Stimulated activated CD4-positive, alpha-beta T cell treated with anti-CD3 and anti-CD28 coated beads, Interleukin-2, amount 100 ng/mL, for 4 hours (primary cell): ENCODE measurements around the gene HIBADH.

ENCODE experiments used
- DNase-seq: peaks from one replicate; pipeline ENCODE4 v3.0.0-alpha.2; 2020; ENCODE audit warnings: low read depth

Gene HIBADH

DNA sequence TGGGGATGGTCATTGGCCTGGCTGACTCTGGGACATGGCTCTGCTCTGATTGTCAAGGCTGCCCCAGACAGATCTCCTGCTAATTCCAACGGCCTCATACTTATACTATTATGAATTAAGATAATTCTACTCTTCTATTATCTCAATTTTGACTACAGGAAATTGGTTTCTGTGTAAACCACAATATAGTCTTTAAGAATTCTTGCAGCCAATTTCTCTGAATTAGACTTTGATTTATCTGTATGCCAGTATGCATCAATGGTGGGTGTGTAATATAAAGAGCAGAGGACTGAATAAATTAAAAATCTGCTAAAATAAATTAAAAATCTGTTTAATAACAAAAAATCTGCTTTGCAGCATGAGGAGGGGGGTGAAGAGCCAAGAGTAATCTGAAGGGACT is 27.0 kb downstream of the HIBADH start:
- DNase-seq = no peak

DNA sequence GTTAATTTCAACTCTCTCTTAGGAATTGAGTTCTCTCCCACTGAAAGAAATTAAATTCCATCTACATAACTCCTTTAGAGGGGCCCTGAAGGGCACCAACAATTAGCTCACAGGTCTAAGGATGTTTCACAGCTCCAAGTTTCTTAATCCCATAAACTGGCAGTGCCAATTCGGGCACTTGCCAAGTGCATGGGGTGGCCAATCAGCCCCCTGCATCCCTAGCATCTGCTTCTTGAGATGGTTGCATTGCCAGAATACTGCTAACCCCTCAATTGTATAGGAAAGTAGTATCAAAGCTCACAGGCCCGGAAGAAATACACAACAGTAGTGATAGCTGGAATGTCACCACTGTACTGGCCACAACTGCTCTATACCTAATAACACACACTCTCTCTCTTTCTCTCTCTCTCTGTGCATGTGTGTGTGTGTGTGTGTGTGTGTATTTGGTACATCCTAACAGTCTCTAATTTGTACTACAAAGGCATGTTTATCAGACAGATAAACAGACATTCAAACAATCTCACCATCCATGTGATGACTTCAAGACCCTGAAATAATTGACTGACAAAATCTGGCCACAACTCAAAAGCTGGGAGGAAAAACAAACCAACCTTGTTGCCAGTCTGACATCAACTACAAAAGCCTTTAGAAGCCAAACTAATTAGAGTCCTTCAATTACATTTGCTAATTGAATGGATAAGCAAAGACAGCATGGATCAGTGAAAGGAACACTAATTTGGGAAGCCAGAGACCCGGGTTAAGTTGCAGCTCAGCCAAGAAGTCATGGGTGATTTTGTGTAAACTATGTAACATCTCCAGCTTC is 27.8 kb downstream of the HIBADH start:
- no peak for DNase-seq

DNA sequence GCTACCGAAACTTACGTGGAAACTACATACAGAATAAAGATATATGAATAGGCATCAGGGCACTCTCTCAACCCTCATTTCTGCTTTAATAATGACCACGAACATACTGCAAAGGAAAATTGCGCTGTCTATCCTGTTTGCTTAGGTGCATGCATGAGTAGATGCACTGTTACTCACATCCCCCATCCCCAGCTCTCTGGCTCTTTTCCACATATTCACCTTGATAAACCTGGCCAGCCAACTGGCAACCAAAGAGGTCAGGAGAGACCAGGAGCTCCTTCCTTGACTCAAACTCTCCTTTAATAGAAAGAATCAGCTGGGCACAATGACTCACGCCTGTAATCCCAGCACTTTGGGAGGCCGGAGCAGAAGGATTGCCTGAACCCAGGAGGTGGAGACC is 29.6 kb downstream of the HIBADH start:
- no peak for DNase-seq

DNA sequence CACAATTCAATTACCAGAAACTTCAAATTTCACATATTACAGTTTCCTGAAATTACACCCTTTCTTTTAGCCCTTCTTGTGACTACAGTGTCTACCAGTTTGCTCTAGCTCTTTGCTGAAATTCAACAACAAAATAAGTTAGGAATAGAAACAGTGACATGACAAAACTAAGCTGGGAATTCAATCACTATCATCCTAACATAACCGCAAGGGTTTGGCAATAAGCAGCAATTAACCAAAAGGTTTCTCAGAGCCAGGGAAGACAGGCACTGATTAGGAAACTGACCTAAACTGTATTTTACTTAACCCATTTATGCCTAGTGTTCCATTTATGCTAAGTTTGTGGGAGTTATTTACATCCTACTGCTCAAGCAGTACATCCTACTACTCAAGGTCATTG is 31.3 kb downstream of the HIBADH start:
- DNase-seq = no peak

DNA sequence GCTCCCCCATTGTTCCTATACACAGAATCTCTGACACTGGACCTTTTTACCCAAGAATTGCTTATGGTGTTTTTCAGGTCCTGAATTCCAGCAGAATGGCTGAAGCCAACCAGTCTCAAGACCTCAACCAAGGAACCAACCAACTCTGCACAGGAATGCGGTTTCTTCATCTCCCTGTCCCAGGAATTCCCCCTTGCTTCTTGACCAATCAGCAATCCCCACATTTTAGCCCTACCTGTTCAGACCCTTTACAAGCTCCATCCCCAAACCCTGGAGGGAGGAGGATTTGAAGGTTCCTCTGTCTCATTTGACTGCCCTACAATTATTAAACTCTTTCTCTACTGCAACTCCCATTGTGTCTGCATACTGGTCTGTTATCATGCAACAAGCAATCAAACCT is 35.5 kb downstream of the HIBADH start:
- DNase-seq = no peak

DNA sequence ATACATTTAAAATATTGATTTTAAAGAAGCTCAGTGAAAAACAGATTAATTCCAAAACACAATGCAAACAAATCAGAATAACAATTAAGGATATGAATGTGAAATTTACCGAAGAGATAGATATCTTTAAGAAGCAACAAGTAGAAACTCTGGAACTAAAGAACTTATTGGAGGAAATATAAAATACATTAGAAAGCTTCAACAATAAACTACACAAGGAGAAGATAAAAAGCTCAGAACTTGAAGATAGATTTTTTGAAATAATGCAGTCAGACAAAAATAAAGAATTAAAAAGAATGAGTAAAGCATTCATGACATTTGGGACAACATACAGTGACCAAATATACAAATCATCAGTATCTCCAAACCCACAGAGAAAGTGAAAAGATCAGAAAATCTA is 43.2 kb downstream of the HIBADH start:
- no peak for DNase-seq

DNA sequence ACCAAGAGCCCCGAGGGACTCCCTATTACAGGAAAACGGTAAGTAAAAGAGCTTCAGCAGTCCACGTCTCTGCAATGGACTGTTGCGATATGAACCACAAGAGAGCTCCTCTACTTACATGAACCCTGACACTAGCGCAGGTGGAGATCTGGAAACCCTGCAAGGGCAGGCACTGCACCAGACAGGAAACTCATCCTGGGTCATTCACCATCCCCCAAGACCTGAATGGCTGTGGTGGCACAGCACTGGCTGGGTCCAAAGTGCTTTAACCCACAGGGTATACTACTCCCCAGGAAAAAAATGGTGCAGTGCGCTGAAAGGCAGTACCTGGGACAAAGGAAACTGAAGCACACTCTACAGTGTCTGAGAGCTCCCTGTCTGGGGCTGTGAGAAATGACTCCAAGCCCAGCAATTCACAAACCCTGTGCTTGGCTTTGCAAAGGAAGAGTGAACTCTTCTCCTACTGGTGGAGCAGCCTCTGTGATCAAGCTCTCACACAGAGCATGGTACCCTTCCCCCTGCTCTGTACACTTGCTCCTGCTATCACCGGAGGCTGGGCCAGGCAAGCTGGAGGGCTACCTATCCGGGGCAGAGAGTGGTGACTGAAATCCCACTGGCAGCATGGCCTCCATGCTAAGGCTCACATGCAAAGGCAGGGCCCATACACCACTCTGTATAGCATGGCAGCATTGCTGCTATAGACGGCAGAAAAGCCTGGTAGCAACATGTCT is 44.9 kb downstream of the HIBADH start:
- DNase-seq = no peak

DNA sequence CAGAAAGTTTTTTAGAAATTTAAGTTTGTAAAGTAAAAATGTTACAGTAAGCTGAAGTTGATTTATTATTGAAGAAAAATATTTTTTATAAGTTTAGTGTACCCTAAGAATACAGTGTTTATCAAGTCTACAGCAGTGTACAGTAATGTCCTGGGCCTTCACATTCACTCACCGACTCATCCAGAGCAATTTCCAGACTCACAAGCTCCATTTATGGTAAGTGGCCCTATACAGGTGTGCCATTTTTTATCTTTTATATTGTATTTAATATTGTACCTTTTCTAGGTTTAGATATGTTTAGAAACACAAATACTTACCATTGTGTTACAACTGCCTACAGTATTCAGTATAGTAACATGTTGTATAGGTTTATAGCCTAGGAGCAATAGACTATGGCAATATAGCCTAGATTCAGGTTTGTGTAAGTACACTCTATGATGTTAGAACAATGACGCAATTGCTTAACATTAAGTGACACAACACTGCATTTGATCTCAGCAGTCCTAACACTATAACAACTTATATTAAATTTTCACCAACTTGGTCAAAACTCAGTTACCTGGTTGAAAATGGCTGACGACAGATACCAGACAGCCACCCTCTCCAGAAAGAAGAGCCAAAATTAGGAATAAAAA is 45.7 kb downstream of the HIBADH start:
- DNase-seq = no peak

DNA sequence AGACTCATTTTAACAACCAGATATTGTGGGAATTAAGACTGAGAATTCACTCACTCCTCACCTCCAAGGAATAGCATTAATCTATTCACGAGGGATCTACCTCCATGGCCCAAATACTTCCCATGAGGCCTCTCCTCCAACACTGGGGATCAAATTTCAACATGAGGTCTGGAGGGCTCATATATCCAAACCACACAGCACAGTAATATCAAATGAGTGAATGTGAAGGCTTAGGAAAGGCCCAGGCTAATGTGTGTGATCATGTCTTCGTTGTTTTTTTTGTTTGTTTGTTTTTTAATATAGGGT is 46.5 kb downstream of the HIBADH start:
- no peak for DNase-seq

DNA sequence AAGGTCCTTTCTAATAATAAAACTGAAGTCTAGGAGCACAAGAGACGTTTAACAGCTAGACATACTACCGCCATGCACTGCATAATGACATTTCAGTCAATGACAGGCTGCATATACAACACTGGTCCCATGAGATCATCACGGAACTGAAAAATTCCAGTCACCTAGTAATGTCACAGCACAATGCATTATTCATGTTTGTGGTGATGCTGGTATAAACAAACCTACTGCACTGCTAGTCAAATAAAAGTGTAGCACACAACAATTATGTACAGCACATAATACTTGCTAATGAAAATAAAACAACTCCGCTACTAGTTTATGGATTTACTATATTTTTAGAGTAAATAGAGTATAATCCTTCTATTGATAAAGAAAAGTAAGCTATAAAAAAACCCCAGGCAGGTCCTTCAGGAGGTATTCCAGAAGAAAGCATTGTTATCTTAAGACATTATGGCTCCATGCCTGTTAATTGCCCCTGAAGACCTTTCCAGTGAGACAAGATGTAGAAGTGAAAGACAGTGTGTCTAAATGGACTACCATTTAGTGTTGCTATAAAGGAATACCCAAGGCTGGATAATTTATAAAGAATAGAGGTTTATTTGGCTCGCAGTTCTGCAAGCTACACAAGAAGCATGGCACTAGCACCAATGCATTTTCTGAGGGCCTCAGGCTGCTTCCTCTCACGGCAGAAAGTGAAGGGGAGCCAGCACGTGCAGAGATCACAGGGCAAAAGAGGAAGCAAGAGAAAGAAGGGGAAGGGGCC is 47.1 kb downstream of the HIBADH start:
- no peak for DNase-seq

DNA sequence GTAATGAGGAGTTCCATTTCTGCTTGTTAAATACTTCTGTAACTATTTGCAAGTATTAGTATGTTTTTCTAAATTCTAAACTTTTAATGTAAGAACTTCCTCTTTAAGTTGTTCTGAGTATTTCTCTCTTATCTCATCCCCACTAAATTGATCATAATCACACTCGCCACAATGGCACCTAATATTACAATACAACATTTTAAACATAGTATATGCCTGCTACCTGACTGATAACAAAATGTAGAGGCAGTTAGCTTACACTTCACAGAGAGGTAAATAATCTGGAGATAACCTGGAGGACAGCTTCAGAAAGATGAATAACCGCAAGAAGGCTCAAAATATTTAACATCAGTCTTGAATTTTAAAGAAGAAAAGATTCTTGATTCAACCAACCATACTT is 48.6 kb downstream of the HIBADH start:
- no peak for DNase-seq

DNA sequence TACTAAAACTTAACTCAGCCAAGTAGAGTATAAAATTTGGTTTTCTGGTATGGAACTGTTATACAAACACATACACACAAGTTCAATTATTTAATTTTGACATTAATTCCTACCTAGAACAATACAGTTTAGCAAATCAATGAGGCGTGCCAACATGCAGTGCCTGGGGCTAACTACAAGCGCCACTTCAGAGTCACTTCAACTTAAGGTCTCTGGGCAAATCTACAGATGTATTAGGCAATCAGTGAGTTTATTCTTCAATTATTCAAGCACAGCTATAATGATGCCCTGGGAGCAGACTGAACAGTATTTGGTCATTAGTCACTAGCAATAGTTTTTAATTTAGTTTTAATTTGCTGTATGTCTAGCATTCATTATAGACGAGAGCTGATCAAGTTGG is 51.6 kb downstream of the HIBADH start:
- DNase-seq = no peak

DNA sequence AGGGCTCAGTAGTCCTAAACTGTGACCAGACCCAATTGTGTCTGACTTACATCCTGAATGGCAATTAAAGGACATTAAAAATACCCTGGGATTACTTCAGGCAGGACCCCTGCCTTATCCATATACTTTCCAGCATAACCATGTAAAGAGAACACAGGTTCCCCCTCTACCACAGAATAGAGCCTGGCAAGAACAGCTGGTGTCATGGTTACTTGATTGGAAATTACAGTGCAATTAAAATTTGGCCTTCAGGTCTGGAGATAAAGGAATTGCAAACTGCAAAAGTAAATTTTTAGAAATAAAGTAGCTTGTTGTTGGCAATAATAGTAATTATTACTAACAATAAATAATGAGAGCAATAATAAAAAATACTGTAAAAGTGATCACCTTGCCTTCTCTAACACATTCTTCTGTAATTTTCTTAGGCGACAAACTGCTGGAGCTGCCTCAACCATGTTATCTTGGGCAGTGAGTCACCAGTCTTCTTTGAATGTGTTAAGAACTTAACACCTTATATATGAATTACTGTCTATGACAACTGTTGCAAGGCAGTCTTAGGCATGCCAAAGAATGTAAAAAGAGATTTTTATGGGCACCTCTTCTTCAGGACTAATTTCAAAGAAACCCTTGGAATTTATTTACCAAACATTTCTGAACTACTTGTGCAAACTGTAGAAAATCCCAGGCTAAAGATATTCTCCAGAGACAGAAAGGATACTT is 53.7 kb downstream of the HIBADH start:
- no peak for DNase-seq

DNA sequence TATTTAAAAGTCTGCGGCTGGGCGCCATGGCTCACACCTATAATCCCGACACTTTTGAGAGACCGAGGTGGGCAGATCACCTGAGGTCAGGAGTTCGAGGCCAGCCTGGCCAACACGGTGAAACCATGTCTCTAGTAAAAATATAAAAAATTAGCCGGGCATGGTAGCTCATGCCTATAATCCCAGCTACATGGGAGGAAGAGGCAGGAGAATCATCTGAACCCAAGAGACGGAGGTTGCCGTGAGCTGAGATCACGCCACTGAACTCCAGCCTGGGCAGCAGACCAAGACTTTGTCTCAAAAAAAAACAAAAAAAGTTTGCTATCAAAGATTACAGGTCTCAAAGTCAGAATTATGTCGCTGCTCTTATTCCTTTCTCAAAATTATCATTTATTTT is 55.5 kb downstream of the HIBADH start:
- DNase-seq = no peak

DNA sequence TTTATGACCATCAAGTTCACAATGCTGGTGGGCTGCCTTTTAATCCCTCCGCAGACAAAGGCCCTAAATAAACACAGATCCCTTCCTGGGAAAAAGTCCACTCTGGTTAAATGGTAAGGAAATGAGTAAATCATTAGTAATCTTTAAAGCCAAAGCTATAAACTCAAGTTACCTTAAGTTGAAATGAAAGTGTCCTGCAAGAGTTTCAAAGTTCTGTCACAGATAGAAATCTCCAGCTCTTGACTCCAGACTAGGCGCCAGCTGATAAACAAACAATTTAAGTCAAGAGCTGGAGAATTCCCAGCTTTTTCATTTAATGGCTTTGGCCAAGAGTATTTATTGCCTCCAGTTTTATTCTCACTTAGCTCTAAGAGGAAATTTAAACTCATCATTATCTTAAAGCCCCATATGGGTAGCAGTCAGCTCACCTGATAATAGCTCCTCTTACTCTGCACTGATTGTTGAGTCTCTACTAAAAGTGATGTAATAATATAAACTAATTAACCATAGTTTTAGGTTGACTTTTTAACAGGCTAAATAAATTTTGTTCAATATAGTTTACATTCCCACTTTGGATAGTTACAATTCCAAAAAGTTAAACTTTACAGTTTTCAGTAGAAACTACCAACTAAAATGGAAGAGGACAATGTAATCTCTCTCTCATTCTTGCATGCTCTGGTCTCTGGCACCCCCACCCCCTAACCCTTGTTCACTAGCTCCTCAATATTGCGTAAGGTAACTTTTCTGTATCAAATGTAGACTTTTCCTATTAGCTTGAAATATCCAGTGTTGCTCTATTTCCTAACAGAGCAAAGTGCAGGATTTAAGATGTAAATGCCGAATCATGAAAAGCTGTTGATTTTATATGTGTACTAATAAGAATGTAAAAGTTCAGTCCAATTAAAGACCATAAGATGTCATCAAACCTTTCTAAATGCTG is 56.1 kb downstream of the HIBADH start:
- DNase-seq = no peak

DNA sequence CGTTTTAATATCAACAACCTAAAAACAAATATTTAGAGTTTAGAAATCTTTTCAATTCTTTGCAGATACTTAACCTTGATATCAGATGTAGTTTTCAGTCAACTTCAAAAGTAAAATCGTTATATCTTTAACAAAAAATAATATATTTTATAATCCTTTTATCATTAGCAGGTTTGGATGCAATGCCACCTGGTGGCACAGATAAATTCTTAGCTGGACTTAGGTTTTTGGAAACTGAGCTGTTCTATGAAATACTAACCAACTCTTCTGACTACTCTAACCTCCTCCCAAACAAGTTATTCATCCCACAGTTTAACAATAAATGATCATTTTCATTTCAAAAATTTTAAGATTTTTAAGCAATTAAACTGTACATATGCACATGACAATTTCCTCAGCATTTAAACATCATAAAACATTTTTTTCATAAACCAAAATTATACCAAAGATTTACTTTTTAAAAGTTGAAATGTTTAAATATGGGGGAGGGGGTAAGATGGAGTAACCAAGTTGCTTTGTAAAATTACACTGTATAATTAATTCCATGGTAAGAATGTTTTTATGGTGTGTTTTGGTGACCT is 56.9 kb downstream of the HIBADH start:
- DNase-seq = no peak

DNA sequence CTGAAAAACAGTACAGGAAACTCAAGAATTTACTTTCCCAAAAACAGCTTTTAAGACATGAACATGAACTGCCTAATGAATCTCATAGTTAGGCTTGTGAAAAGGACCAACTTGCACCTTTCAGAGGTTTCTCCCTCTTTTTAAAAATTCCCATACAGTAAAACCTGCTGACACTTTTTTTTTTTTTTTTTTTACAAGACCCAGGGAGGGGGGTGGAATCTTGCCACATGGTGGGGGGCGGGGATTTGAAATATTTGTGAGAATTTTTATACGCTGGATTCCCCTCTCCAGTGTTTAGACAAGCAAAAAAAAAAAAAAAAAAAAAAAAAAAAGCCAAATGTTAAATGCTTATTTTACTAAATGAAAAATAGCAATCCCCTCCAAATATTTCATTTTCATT is 57.4 kb downstream of the HIBADH start:
- DNase-seq = no peak

DNA sequence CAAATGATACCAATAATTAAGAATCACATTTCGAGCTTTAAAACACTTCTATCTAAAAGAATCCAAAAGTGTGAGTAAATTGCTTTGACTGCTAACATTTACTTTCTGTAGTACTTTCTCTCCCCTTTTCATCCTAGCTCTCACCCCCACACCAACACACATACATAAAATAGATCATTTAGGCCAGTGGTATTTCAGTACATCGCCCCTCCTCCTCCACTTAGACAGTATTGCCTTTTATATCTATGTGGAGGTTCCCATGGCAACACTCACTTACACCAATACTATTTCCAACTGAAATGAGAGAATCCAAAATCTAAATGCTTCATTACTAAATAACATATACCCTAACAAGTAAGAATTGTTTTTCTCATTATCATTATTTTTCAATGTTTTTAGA is 58.9 kb downstream of the HIBADH start:
- DNase-seq = no peak

DNA sequence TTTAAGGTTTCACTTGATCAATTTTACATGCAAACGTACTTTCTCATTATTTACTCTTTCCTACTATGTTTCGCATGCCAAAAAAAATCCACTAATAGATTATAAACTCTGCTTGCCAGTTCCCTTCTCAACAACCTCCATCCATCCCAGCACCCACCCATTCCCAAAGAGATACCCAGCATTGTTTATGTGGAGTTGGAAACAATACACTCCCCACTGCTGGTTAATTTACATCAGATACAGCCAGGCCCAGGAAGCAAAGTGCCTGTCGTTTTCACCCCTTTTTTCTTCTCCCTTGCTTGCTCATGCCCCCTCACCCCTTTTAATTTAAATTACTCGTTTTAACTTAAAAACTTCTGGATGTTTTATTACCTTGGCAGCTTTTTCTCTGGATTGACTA is 59.9 kb downstream of the HIBADH start:
- DNase-seq = no peak

DNA sequence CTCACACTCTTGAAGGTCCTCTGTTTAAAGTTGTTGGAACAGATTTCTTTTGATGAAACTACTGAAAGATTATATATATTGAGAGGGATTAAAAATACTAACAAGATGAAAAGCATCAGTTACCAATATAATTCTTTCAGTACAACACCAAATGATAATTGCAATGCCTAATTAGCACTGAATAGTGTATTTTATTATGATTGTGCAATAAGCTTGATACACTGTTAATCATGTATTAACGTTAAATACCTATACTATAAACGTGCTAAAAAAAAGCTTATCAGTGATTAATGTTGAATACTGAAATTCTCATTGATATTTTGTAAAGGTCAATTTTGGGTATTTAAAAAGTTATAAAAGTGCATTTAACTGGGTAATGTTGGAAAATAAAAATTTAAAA is 61.5 kb downstream of the HIBADH start:
- DNase-seq = no peak

DNA sequence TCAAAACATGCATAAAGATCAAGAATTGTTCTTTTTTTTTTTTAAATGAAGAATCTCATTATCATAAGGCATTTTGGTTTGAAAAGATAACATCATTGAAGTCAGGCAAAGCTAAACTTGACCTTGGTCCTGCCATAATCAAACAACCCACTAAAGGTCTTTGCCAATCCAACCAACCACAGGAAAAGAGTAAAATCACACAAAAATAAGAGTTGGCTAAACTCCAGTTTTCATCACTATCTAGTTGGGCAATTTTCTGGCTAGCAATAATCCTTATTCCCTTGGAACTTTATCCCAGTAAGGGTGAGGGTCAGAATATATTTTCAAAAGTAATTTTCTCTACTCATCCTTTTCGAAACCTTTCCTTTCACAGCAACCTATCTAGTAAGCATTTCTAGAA is 62.4 kb downstream of the HIBADH start:
- DNase-seq = no peak
